ENCODE data around the gene BROX.

The BROX gene

GRCh38 chr1:222768592-222768991, 56.2 kb downstream of the BROX start:
- TF ChIP-seq CTCF (conservative IDR thresholded peaks at IDR 0.05) (no peak), ZFX (IDR thresholded peaks at IDR 0.05) (no peak)
- H3K27ac ChIP-seq = no peak overlapping the region

- H3K27ac ChIP-seq = no peak overlapping the region
- peak; percentile 36 for TF ChIP-seq CTCF (conservative IDR thresholded peaks at IDR 0.05)
- no peak for TF ChIP-seq ZFX (IDR thresholded peaks at IDR 0.05)
Measured at GRCh38 chr1:222769181-222769580, 56.8 kb downstream of the BROX start.

- no peak for TF ChIP-seq ZFX (IDR thresholded peaks at IDR 0.05)
- no peak for TF ChIP-seq CTCF (conservative IDR thresholded peaks at IDR 0.05)
- H3K27ac ChIP-seq = no peak overlapping the region
Measured at GRCh38 chr1:222769971-222770620, 57.7 kb downstream of the BROX start.

GRCh38 chr1:222772996-222773379, 60.6 kb downstream of the BROX start:
- no peak for TF ChIP-seq ZFX (IDR thresholded peaks at IDR 0.05)
- TF ChIP-seq CTCF (conservative IDR thresholded peaks at IDR 0.05) = no peak
- H3K27ac ChIP-seq = no peak overlapping the region

- H3K27ac ChIP-seq = no peak overlapping the region
- TF ChIP-seq ZFX (IDR thresholded peaks at IDR 0.05) = no peak
- no peak for TF ChIP-seq CTCF (conservative IDR thresholded peaks at IDR 0.05)
Measured at GRCh38 chr1:222777463-222777862, 65.1 kb downstream of the BROX start.

- TF ChIP-seq ZFX (IDR thresholded peaks at IDR 0.05) = no peak
- no peak for TF ChIP-seq CTCF (conservative IDR thresholded peaks at IDR 0.05)
- H3K27ac ChIP-seq = no peak overlapping the region
Measured at GRCh38 chr1:222777977-222778376, 65.6 kb downstream of the BROX start.

GRCh38 chr1:222781251-222781650, 68.9 kb downstream of the BROX start:
- TF ChIP-seq ZFX (IDR thresholded peaks at IDR 0.05) = no peak
- no peak for TF ChIP-seq CTCF (conservative IDR thresholded peaks at IDR 0.05)

More at GRCh38 chr1:222781251-222781650, 68.9 kb downstream of the BROX start:
- no peak overlapping the region for H3K27ac ChIP-seq
